Germinal center (tissue), 1 donor: ENCODE measurements around the gene TNFAIP3.
"Not testable (repeated sequence)": the region's sequence is repeated elsewhere in the genome, so short reads cannot be mapped to it uniquely, and the experiment has no call there.

ENCODE experiments used
- DNase-seq: peaks from one replicate; pipeline ENCODE4 v3.0.0; 2012; ENCODE audit warnings: mixed read lengths, low spot score

Gene TNFAIP3

GRCh38 chr6:137866914-137867684 is at the start of gene TNFAIP3:
Gene TNFAIP3, plus strand, starts transcription at chr6:137867259. Its CDS starts 3,969 bp downstream, at chr6:137871228.
- DNase-seq, result peak; percentile 93

- no peak for DNase-seq
Observed at GRCh38 chr6:137818440-137818839, 48.6 kb upstream of the TNFAIP3 start.

GRCh38 chr6:137819740-137820139 is 47.3 kb upstream of the TNFAIP3 start:
- no peak for DNase-seq

GRCh38 chr6:137820425-137820824 is 46.6 kb upstream of the TNFAIP3 start:
- DNase-seq, result no peak

DNA sequence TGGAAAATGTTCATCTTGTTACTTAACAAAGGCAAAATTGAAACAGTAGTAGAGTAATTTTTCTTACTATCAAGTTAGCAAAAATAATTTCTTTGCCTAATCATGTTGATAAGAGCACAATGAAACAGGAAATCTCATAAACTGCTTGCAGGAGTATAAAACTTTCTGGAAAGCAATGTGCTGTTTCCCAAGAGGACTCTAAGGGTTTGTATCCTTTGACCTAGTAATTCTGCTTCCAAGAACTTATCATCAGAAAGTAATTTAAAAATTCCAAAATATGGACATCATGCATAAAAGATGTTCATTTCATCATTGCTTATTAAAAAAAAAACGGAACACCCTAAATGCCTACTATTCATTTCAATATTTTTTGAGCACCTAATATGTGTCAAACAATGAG is 46.1 kb upstream of the TNFAIP3 start:
- no peak for DNase-seq

DNA sequence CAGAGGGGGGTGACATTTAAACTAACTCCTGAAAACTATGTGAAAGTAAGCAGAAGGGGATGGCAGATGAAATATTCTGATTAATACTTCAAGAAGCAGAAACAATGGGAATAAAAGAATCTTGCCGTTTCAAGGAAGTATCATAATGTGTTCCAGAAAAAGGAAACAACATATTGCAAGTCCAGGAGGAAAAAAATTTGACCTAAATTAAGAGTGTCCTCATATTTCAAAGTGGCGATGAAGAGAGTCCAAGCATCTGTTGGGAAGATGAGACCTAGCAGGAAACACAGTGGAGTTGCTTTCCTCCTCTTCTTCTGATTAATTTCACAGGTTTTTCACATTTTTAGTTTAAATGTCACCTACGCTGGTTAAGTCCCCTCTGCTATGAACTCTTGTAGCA is 45.6 kb upstream of the TNFAIP3 start:
- DNase-seq, result no peak

GRCh38 chr6:137823826-137824555 is 43.1 kb upstream of the TNFAIP3 start:
- DNase-seq, result no peak

GRCh38 chr6:137824556-137824879 is 42.5 kb upstream of the TNFAIP3 start:
- no peak for DNase-seq

DNA sequence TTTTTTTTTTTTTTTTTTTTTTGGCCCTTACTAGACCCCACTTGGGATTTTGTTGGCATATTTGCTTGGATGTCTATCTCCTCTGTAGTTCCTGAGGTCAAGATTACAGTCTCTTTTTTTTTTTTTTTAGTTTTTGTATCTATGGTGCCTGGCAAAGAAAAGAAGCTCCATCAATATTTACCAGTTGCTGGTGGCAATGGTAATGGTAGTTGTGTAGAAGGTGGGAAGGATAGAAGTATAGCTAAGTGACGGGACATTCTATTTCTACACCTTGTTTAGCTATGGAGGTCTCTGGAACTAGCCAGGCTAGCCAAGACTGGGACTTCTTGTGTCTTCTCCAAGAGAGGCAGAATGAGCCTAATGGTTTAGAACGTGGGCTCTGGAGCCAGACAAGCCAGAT is 42.2 kb upstream of the TNFAIP3 start:
- no peak for DNase-seq

DNA sequence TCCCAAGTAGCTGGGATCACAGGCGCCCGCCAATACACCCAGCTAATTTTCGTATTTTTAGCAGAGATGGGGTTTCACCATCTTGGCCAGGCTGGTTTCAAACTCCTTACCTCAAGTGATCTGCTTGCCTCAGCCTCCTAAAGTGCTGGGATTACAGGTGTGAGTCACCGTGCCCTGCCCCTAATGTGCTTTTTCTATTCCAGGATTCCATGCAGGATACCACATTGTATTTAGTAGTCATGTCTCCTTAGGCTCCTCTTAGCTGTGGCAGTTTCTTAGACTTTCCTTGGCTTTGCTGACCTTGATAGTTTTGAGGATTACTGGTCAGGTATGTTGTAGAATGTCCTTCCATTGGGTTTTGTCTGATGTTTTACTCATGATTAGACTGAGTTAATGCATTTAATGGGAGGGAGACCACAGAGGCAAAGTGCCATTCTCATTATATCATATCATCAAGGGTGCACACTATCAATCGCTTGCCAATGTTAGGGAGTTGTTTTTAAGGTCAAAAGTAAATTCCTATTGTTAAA is 39.6 kb upstream of the TNFAIP3 start:
- no peak for DNase-seq

GRCh38 chr6:137827977-137828810 is 38.9 kb upstream of the TNFAIP3 start:
- DNase-seq, result no peak

DNA sequence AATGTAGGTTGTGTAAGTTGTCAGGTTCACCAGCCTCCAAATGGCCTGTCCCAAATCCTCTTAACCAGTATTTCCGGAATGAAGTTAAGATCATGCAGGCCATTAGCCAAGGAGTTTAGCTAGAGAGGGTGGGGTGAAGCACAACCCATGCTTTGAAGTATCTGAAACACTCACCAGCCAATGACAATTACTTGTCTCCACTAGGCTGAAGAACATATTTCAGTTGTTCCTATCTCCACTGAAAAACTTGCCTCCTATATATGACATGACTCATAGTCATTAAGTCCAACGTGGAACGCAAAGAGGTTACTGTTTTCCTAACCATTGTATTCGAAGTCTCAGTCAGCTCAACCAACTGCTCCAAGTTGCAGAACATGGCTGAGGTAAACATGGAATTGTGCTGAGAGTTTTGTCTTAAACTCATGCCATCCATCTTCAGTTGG is 37.4 kb upstream of the TNFAIP3 start:
- no peak for DNase-seq

DNA sequence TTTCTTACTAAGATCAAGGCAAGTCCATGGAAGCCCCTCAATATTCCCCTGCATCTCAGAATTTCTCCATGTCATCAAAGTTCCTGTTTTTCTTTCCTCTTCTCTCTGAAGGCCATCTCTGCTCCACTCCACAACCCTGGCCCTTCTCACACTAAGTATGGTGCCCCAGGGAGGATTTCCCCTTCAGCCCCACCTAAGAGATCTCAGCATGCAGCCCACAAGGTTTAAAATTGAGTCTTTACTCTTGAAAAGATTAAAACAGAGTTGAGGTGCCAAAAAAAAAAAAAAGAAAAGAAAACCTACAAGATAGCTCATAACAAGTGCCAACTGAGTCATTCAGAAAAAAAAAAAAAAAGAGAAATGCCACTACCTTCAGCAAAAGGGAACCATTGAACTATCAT is 36.5 kb upstream of the TNFAIP3 start:
- no peak for DNase-seq

- DNase-seq, result no peak
Observed at GRCh38 chr6:137832110-137832509, 34.9 kb upstream of the TNFAIP3 start.

GRCh38 chr6:137834508-137834907 is 32.6 kb upstream of the TNFAIP3 start:
- no peak for DNase-seq

- DNase-seq, result no peak
Observed at GRCh38 chr6:137836788-137837187, 30.3 kb upstream of the TNFAIP3 start.

GRCh38 chr6:137838090-137838489 is 29.0 kb upstream of the TNFAIP3 start:
- DNase-seq, result not testable (repeated sequence)

DNA sequence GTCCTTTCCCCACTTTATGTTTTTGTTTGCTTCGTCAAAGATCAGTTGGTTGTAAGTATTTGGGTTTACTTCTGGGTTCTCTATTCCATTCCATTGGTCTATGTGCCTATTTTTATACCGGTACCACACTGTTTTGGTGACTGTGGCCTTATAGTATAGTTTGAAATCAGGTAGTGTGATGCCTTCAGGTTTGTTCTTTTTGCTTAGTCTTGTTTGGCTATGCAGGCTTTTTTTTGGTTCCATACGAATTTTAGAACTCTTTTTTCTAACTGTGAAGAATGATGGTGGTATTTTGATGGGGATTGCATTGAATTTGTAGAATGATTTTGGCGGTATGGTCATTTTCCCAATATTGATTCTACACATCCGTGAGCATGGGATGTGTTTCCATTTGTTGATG is 28.5 kb upstream of the TNFAIP3 start:
- DNase-seq, result not testable (repeated sequence)

- DNase-seq, result no peak
Observed at GRCh38 chr6:137839076-137839475, 28.0 kb upstream of the TNFAIP3 start.

DNA sequence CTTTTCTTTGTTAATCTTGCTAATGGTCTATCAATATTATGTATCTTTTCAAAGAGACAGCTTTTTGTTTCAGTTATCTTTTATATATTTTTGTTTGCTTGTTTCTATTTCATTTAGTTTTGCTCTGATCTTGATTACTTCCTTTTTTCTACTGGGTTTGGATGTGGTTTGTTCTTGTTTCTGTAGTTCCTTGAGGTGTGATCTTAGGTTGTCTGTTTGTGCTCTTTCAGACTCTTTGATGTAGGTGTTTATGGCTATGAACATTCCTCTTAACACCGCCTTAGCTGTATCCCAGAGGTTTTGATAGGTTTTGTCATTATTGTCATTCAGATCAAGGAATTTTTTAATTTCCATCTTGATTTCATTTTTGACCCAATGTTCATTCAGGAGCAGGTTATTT is 26.8 kb upstream of the TNFAIP3 start:
- DNase-seq, result no peak

DNA sequence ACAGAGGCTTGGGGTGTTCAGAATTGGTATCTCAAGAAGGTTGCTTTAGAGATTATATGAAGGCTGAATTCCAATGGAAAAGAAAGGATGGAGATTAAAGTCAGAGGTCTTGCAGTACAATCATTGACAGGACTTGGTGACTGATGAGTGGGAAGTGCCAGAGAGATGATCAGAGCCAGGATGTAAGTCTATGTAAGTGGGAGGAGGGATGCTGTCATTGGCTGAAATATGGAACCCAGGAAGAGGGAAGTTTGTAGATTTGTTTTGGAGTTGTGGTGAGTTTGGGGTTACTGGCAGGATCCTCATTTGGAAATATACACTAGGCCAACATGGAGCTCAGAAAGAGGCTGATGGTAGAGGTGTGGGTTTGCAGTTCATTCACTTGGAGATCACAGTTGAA is 23.8 kb upstream of the TNFAIP3 start:
- DNase-seq, result no peak

GRCh38 chr6:137844327-137844726 is 22.7 kb upstream of the TNFAIP3 start:
- not testable (repeated sequence) for DNase-seq
